Measurements from ENCODE around the gene UBA7. TPM values are rescaled to one million over a fixed set of nuclear protein-coding genes. Genes with fewer than 3 reads are reported as not detected.
"Not testable (repeated sequence)": the region's sequence is repeated elsewhere in the genome, so short reads cannot be mapped to it uniquely, and the experiment has no call there.

Gene UBA7
- total RNA-seq, 1 donor = 76.7 TPM

DNA sequence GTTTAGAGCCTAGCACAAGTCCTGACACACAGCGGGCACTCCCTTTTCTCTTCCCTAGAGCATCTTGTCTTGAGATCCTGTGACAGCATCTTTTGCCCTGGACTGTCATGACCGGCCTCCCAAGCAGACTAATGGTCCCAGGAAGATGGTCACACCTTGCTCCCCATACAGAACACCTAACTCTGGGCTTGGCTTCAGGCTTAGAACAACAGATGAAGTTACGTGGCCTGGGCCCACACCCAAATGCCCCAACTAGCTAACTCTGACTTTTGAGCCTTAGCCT, 26.6 kb downstream of the UBA7 start:
- Histone ChIP-seq H2AFZ (ENCODE audit: low read length) (peak overlapping the region; percentile 96), H3K79me2 (ENCODE audit: insufficient read depth, low read length) (peaks cover 42% of the 10 kb centered on the region), H4K20me1 (ENCODE audit: insufficient read depth, low read length) (peaks cover 15% of the 10 kb centered on the region), H3K36me3 (ENCODE audit: insufficient read depth, low read length) (peaks cover 7% of the 10 kb centered on the region), H3K4me3 (ENCODE audit: insufficient read depth, low read length) (peak overlapping the region; percentile 87), H3K4me1 (ENCODE audit: insufficient read depth, low read length) (peaks cover 15% of the 10 kb centered on the region), H3K9me3 (ENCODE audit: low read depth, low read length) (no peaks in the 10 kb centered on the region), H3K27me3 (ENCODE audit: insufficient read depth, low read length) (peaks cover 5% of the 10 kb centered on the region), H3K27ac (ENCODE audit: low read depth, low read length) (peak overlapping the region; percentile 80), H3K4me2 (ENCODE audit: insufficient read depth, low read length) (peak overlapping the region; percentile 85)
- DNase-seq (ENCODE audit: insufficient read length, low spot score, missing footprints) = peak; percentile 47
- TF ChIP-seq, protein P1, sequence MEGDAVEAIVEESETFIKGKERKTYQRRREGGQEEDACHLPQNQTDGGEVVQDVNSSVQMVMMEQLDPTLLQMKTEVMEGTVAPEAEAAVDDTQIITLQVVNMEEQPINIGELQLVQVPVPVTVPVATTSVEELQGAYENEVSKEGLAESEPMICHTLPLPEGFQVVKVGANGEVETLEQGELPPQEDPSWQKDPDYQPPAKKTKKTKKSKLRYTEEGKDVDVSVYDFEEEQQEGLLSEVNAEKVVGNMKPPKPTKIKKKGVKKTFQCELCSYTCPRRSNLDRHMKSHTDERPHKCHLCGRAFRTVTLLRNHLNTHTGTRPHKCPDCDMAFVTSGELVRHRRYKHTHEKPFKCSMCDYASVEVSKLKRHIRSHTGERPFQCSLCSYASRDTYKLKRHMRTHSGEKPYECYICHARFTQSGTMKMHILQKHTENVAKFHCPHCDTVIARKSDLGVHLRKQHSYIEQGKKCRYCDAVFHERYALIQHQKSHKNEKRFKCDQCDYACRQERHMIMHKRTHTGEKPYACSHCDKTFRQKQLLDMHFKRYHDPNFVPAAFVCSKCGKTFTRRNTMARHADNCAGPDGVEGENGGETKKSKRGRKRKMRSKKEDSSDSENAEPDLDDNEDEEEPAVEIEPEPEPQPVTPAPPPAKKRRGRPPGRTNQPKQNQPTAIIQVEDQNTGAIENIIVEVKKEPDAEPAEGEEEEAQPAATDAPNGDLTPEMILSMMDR (IDR thresholded peaks at IDR 0.05; ENCODE audit: extremely low read depth, low read depth, low read length) = no peak

DNA sequence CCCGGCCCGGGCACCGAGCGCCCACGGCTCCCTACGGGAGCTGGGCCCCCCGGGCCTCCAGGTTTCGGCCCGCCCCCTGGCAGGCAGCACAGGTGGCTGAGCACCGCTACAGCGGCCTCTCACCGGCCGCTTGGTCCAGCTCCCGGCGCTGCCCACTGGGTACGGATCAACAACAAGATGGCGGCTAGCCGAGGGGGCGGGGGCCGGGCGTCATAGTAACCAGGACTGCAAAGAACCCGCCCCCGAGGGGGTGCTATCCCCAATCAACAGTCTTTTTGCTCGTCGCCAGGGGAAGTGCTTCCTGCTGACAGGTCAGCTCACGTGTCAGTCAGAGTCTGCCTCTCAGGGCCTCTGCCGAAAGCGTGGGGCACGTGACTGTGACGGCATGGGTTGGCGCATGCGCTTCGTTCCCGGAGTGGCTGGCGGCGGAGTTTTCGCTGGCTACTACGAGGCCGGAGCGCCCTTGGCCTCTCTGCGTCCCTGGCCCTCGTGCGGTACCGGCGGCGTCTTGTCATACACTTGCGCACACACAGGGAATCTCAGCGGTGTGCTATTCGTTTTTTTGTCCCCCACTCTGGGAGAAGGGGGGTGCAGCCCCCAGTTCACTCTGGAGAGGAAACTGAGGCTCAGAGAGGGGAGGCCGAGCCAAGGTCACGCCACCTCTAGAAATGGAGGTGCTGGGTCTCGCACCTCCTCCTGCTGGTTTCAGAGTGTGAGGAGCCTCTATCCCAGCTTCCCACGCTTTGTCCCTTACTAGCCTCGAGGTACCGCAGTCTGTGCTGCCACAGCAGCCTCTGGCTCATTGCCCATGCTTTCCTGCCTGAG, 27.2 kb downstream of the UBA7 start, which contains the start of gene IP6K1:
IP6K1 (minus strand) TSS at position 186 of the 825 bp plus-strand sequence. CDS start 38,502 bp downstream, outside the sequence.
- Histone ChIP-seq H3K4me3 (ENCODE audit: insufficient read depth, low read length) (peak within 1 kb of the TSS; percentile 87), H4K20me1 (ENCODE audit: insufficient read depth, low read length) (peaks cover 15% of the 10 kb centered on the region), H3K4me2 (ENCODE audit: insufficient read depth, low read length) (peak within 1 kb of the TSS; percentile 85), H3K27ac (ENCODE audit: low read depth, low read length) (peak within 1 kb of the TSS; percentile 80), H3K36me3 (ENCODE audit: insufficient read depth, low read length) (peaks cover 11% of the 10 kb centered on the region), H3K9me3 (ENCODE audit: low read depth, low read length) (no peaks in the 10 kb centered on the region), H3K79me2 (ENCODE audit: insufficient read depth, low read length) (peaks cover 48% of the 10 kb centered on the region), H3K4me1 (ENCODE audit: insufficient read depth, low read length) (peaks cover 15% of the 10 kb centered on the region), H2AFZ (ENCODE audit: low read length) (peak within 1 kb of the TSS; percentile 96), H3K27me3 (ENCODE audit: insufficient read depth, low read length) (peaks cover 5% of the 10 kb centered on the region)
- TF ChIP-seq, protein P1 (IDR thresholded peaks at IDR 0.05; ENCODE audit: extremely low read depth, low read depth, low read length) = no peak
- DNase-seq (ENCODE audit: insufficient read length, low spot score, missing footprints) = peak; percentile 100

DNA sequence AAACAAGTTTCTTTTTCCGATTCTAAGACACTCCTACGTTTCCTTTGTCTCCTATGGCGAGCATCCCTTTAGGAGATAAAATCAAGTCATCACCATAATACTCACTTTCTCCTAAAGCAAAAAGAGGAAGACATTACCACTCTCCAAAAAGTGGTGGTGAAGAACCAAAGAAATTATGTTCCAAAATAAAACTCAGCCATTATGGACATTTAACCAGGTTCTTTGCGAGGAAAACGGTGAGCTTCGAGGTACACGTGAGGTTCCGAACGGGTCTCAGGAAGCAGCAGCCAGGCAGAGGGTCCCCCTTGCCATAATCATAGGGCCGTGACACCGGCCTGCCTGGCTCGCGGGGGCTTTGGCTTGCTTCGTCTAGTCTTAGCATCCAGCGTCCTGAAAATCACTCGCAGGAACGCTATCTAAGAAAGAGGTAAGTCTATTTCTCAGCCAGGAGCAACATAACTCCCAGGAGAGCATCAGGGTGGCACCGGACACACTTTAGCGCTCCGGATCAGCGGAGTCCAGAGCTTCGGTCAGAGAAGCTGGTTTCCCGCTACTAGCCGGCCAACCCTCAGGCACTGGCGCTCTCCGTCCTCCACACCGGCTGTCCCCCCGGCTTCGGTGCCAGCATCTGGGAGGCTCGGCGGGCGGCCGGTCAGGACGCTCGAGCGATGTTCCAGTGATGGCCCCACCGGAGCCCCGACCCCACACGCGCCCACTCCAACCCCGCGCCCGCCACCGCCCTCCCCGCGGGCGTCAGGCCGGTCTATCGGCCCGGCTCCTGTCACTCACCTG, 28.0 kb downstream of the UBA7 start:
- H3K27ac ChIP-seq (ENCODE audit: low read depth, low read length) = peak overlapping the region; percentile 80
- H3K79me2 ChIP-seq (ENCODE audit: insufficient read depth, low read length) = peaks cover 56% of the 10 kb centered on the region

GRCh38 chr3:49782277-49782676, 31.5 kb downstream of the UBA7 start:
- Histone ChIP-seq H3K4me1 (ENCODE audit: insufficient read depth, low read length) (peaks cover 19% of the 10 kb centered on the region), H3K36me3 (ENCODE audit: insufficient read depth, low read length) (peaks cover 32% of the 10 kb centered on the region), H4K20me1 (ENCODE audit: insufficient read depth, low read length) (peaks cover 37% of the 10 kb centered on the region), H3K79me2 (ENCODE audit: insufficient read depth, low read length) (peaks cover 89% of the 10 kb centered on the region)
- H3K4me3 ChIP-seq (ENCODE audit: insufficient read depth, low read length); H3K27me3 ChIP-seq (ENCODE audit: insufficient read depth, low read length); H3K27ac ChIP-seq (ENCODE audit: low read depth, low read length); H3K4me2 ChIP-seq (ENCODE audit: insufficient read depth, low read length); DNase-seq (ENCODE audit: insufficient read length, low spot score, missing footprints); H2AFZ ChIP-seq (ENCODE audit: low read length); H3K9me3 ChIP-seq (ENCODE audit: low read depth, low read length): not testable (repeated sequence)

More for the DNA sequence above, 28.0 kb downstream of the UBA7 start:
- H4K20me1 ChIP-seq (ENCODE audit: insufficient read depth, low read length) = peaks cover 15% of the 10 kb centered on the region
- peak overlapping the region; percentile 85 for H3K4me2 ChIP-seq (ENCODE audit: insufficient read depth, low read length)
- no peaks in the 10 kb centered on the region for H3K9me3 ChIP-seq (ENCODE audit: low read depth, low read length)
- DNase-seq (ENCODE audit: insufficient read length, low spot score, missing footprints) = peak; percentile 84
- peaks cover 5% of the 10 kb centered on the region for H3K27me3 ChIP-seq (ENCODE audit: insufficient read depth, low read length)
- TF ChIP-seq, protein P1 (IDR thresholded peaks at IDR 0.05; ENCODE audit: extremely low read depth, low read depth, low read length) = no peak
- peaks cover 15% of the 10 kb centered on the region for H3K4me1 ChIP-seq (ENCODE audit: insufficient read depth, low read length)
- H3K36me3 ChIP-seq (ENCODE audit: insufficient read depth, low read length) = peaks cover 17% of the 10 kb centered on the region
- H2AFZ ChIP-seq (ENCODE audit: low read length) = peak overlapping the region; percentile 84
- H3K4me3 ChIP-seq (ENCODE audit: insufficient read depth, low read length) = peak overlapping the region; percentile 87
